GM18519 (cell line): Measurements from ENCODE around the gene MPI.
A peak's percentile ranks its signal among the peaks of the same experiment; 100 is the strongest.
"Not testable (repeated sequence)": the region's sequence is repeated elsewhere in the genome, so short reads cannot be mapped to it uniquely, and the experiment has no call there.

Source experiments
- ATAC-seq: cut with Tn5 transposase; IDR thresholded peaks from one replicate; pipeline ENCODE4 v1.9.1; 2021; ENCODE audit warnings: mild to moderate bottlenecking, moderate library complexity; ENCODE audit not compliant: unreplicated experiment, low FRiP score

MPI gene

DNA sequence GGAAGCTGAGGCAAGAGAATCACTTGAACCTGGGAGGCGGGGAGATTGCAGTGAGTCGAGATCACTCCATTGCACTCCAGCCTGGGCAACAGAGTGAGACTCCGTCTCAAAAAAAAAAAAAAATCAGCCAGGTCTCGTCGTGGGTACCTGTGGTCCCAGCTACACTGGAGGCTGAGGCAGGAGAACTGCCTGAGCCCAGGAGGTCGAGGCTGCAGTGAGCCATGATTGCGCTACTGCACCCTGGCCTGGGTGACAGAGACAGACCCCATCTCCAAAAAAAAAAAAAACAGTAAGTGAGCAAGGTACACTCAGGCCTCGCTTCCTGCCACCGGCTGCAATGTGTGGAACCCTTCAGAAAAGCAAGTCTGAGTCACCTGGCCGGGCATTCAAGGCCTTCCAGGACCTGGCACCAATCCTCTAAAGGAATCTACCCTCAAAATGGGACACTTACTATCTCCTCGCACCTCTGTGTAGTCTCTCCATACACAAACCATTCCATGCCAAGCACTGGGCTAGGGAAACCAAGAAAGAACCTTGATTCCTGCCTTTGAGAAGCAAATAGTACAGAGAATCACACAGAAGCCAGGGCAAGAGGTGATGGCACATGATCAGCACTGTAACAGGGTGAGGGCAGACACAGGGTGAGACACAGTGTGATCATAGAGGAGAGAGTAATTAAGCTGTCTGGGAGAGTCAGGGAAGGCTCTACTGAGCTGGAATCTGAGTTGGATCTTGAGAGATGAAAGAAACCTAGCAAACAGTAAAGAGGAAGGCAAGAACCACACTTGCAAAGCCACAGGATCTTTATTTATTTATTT lies 26.4 kb upstream of the MPI start:
- no peak for ATAC-seq

- ATAC-seq: no peak
These were observed 25.5 kb upstream of the MPI start for GRCh38 chr15:74864296-74864695.

DNA sequence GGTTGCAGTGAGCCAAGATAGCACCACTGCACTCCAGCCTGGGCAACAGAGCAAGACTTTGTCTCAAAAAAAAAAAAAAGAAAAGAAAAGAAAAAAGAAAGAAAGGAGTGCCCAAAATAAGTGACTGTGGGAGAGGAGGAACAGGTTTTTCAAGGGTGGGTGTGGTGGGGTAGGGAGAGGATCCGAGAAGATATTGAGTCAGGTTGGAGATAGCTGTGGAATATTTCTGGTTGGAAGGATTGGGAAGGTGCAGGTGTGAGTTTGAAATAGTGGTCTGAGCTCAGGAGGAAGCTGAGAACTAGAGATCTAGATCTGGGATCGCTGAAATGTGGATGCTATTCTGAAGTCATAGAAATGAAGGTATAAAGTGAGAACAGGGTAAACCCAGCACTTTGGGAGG lies 24.5 kb upstream of the MPI start:
- ATAC-seq: no peak

DNA sequence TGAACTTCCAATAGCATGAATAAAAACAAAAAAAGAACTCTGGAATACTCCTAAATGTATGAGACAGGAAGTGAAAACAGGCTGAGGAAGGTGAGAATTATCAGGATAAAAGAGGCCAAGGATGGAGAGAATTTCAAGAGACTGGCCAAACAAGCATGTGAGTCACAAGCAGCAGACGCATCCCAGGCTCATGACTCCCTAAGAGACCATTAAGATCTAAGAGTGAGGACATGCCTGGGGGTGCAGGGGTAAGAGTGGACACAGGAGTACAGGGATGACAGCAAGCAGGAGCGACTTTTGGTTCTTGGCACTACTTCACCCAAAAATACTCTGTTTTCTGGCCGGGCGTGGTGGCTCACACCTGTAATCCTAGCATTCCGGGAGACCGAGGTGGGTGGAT lies 23.8 kb upstream of the MPI start:
- no peak for ATAC-seq

GRCh38 chr15:74867466-74868038 lies 22.3 kb upstream of the MPI start:
- ATAC-seq: no peak

DNA sequence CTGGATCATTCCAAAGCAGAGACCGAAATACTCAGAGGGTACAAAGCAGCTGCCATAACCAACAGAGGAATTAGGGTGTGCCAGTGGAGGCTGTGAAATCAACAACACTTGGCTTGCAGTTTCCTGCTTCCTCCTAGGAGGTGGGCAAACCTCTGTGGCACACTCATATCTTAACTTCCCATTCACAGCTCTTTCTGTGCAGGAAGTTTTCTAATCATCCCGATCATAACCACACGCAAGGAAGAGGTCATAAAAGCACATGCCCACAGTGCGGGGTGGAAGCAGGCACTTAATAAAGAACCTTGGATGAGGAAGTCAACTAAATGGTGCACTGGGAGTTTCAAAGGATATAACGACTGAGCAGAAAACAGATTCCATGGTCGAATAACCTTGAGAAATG lies 21.8 kb upstream of the MPI start:
- ATAC-seq: no peak

GRCh38 chr15:74869372-74869725 lies 20.5 kb upstream of the MPI start:
- no peak for ATAC-seq

DNA sequence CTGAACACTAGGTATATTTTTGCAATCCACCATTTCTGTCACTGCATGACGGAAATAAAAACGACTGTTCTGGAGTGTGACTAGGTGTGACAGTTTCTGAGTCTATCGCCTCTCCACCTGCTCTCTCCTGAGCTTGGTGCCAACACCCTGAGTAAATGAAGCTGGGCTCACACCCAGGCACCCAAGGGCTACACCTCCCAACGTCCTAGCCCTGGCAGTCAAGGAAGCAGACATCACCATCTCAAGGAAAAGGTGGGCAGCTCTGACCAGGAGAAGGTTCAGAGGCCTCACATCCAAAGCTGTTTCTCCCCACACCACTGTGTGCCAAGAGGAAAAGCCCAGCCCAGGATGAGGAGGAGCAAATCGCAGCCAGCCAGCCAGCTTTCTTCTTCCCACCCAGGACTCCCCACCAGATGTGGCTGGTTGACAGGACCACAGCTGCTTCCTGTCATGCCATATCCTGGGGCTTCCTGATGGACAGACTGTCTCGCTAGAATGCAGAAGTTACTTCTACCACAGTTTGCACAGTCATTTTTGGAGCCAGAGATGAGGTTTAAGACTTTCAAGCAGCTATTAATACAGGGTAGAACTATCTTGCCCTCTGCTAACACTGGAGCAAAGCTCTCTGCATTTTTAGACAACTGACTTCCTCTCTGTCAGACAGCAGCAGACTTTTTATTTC lies 20.0 kb upstream of the MPI start:
- peak; percentile 42 for ATAC-seq

DNA sequence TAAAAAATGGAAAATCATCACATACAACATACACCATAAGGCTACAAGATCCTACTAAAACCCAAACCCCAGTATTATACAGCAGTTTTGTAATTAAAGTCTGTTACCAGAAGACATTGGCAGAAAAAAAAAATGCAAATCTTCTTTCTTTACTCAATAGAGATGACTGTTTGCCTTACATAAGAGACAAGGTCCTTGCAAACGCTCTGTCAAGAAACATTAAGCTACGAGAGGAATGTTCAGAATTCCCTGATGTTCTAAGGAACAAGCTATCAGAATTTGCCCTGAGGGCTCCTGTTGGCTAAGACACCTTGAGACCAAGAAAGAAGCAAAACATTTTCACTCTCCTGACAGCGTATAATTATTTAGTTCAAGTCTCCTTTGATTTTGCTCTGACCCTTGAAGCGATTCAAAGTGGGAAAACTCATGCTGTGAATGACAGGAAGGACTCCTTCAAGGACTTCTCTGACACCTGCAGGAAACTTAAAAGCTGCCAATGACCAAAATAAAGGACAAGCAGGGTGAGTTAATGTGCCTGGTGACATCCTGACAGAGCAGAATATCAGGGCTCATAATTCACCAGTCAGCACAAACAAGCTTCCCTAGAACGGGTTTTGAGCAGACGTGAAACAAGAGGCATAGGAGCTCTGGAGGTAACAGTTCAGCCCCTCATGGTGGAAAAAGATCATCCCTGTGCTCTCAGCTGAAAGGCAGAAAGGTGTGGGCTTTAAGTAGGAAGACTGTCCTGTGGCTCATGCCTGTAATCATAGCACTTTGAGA lies 19.2 kb upstream of the MPI start:
- no peak for ATAC-seq

- ATAC-seq: no peak
These were observed 17.2 kb upstream of the MPI start for GRCh38 chr15:74872702-74873035.

- peak; percentile 57 for ATAC-seq
These were observed 16.6 kb upstream of the MPI start, which contains the start of gene SCAMP2 for GRCh38 chr15:74873036-74873755. SCAMP2 (minus strand) TSS chr15:74873365; CDS start chr15:74873255, 110 bp downstream.

DNA sequence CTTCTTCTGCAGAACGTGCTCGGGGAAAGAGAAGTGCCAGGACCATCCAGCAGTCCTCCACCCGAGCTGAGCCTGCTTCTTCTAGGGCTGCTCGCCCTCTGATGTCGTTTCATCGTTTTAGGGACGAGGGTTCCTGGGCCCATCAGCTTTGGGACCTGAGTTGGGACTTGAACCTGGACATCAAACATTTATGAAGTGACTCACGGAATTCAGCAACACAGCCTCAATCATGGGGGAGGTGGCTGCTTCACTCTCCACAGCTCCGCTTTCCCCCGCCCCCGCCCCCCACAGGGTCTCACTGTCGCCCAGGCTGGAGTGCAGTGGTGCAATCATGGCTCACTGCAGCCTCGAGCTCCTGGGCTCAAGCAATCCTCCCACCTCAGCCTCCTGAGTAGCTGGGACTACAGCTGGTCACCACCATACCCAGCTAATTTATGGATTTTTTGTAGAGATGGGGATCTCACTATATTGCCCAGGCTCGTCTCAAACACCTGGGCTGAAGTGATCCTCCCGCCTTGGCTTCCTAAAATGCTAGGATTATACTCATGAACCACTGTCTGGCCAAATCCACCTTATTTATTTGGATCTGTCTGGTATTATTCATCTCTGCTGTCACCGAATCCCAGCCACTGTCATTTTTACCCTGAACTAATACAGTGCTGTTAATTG lies 16.0 kb upstream of the MPI start:
- ATAC-seq: no peak

GRCh38 chr15:74878273-74878672 lies 11.6 kb upstream of the MPI start:
- no peak for ATAC-seq

- ATAC-seq: no peak
These were observed 7.3 kb upstream of the MPI start for GRCh38 chr15:74882528-74882927.

DNA sequence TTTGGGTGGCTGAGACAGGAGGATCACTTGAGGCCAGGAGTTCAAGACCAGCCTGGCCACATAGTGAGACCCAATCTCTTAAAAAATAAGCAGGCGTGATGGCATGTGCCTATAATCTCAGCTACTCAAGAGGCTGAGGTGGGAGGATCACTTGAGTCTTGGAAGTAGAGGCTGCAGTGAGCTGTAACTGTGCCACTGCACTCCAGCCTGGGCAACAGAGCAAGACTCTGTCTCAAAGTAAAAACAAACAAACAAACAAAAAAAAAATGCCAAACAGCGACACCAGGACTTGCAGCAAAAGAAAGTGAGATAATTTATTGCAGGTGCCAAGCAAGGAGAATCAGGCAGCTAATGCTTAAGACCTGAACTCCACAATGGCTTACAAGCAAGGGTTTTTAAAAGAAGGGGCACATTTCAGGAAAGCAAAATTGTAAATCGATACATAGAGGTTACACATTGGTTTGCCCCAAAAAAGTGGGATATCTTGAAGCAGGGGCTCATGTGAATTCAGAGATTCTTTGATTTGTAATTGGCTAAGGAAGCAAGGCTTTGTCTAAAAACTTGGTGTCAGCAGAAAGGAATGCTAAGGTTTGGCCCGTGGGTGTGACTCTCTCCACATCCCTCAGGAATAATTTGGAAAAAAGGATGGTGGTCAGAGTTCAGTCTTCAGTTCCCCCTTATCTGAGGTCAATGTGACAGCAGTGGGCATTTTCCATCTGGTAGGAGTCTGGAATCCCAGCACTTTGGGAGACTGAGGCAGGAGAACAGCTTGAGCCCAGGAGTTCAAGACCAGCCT lies 5.2 kb upstream of the MPI start:
- ATAC-seq: no peak

DNA sequence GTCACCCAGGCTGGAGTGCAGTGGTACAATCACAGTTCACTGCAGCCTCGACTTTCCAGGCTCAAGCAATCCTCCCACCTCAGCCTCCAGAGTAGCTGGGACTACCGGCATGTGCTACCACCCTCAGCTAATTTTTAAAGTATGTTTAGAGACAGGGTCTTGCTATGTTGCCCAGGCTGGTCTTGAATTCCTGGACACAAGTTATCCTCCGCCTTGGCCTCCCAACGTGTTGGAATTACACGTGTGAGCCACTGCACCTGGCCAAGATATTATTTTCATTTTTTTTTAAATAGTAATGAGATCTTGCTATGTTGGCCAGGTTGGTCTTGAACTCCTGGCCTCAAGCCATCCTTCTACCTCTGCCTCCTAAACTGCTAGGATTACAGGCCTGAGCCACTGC lies 4.4 kb upstream of the MPI start:
- no peak for ATAC-seq

- not testable (repeated sequence) for ATAC-seq
These were observed 2.2 kb upstream of the MPI start for GRCh38 chr15:74887537-74888193.

DNA sequence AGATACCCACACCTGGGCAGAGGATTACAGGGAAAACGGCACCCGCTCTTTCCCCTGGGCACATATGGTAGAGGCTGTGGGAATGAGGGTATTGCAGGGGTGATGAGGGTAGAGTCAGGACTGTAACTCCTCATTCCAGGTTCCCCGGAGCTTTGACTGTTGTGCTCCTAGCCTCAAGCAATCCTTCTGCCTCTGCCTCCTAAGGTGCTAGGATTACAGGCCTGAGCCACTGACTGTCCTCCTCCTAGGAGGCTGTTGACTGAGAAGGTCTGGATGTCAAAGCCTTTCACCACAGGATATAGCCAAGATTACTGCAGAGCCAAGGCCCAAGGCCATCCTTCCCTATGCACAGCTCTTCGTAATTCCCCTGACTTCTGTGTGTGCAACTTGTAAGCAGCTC lies 1.1 kb upstream of the MPI start:
- no peak for ATAC-seq
